ENCODE results near the gene CYP4F11. TPM values are rescaled to one million over a fixed set of nuclear protein-coding genes. Genes with fewer than 3 reads are reported as not detected.

CYP4F11 gene
- total RNA-seq, 2 donors from 2014 or later: 12.7 to 20.8 TPM

- H3K36me3 ChIP-seq: no peaks in the 10 kb centered on the region
- H3K27ac ChIP-seq: no peak overlapping the region
- no peaks in the 10 kb centered on the region for H3K4me1 ChIP-seq (replicated peaks)
- 29% methylated on average over 5 of the region's 5 CpGs for WGBS
- no peaks in the 10 kb centered on the region for H3K27me3 ChIP-seq (replicated peaks; ENCODE audit: insufficient read depth)
- no peak for DNase-seq (ENCODE audit: low spot score)
- no peaks in the 10 kb centered on the region for H3K9me3 ChIP-seq
- TF ChIP-seq CTCF (IDR thresholded peaks at IDR 0.05) (no peak), POLR2A (IDR thresholded peaks at IDR 0.05) (no peak), POLR2AphosphoS5 (IDR thresholded peaks at IDR 0.05) (no peak)
- intact Hi-C loops (cut with DNase I): no loop called here
- H3K4me3 ChIP-seq: no peak overlapping the region
Measured at GRCh38 chr19:15866636-15867035, 67.7 kb downstream of the CYP4F11 start.

- H3K36me3 ChIP-seq: no peaks in the 10 kb centered on the region
- no peaks in the 10 kb centered on the region for H3K9me3 ChIP-seq
- WGBS: 59% methylated on average over 5 of the region's 5 CpGs
- TF ChIP-seq POLR2A (IDR thresholded peaks at IDR 0.05) (no peak), POLR2AphosphoS5 (IDR thresholded peaks at IDR 0.05) (no peak), CTCF (IDR thresholded peaks at IDR 0.05) (no peak)
- H3K4me1 ChIP-seq (replicated peaks): no peaks in the 10 kb centered on the region
- no peak overlapping the region for H3K27ac ChIP-seq
- DNase-seq (ENCODE audit: low spot score): no peak
- no peak overlapping the region for H3K4me3 ChIP-seq
- intact Hi-C loops (cut with DNase I): no loop called here
- H3K27me3 ChIP-seq (replicated peaks; ENCODE audit: insufficient read depth): no peaks in the 10 kb centered on the region
Measured at GRCh38 chr19:15864824-15865223, 69.5 kb downstream of the CYP4F11 start.

- WGBS: 91% methylated on average over 8 of the region's 8 CpGs
- intact Hi-C loops (cut with DNase I): no loop called here
- Histone ChIP-seq H3K4me1 (replicated peaks) (no peaks in the 10 kb centered on the region), H3K27ac (no peak overlapping the region), H3K36me3 (no peaks in the 10 kb centered on the region), H3K4me3 (no peak overlapping the region), H3K9me3 (no peaks in the 10 kb centered on the region), H3K27me3 (replicated peaks; ENCODE audit: insufficient read depth) (no peaks in the 10 kb centered on the region)
- no peak for DNase-seq (ENCODE audit: low spot score)
- TF ChIP-seq CTCF (IDR thresholded peaks at IDR 0.05) (no peak), POLR2A (IDR thresholded peaks at IDR 0.05) (no peak), POLR2AphosphoS5 (IDR thresholded peaks at IDR 0.05) (no peak)
Measured at GRCh38 chr19:15863272-15863671, 71.1 kb downstream of the CYP4F11 start.

- Histone ChIP-seq H3K4me3 (no peak overlapping the region), H3K9me3 (no peaks in the 10 kb centered on the region), H3K4me1 (replicated peaks) (no peaks in the 10 kb centered on the region), H3K27ac (no peak overlapping the region), H3K36me3 (no peaks in the 10 kb centered on the region), H3K27me3 (replicated peaks; ENCODE audit: insufficient read depth) (no peaks in the 10 kb centered on the region)
- no peak for DNase-seq (ENCODE audit: low spot score)
- intact Hi-C loops (cut with DNase I): no loop called here
- 68% methylated on average over 7 of the region's 7 CpGs for WGBS
- TF ChIP-seq POLR2AphosphoS5 (IDR thresholded peaks at IDR 0.05) (no peak), CTCF (IDR thresholded peaks at IDR 0.05) (no peak), POLR2A (IDR thresholded peaks at IDR 0.05) (no peak)
Measured at GRCh38 chr19:15862444-15862843, 71.9 kb downstream of the CYP4F11 start.

Small RNA genes within 50 kb of the gene (small RNA-seq; reads per million reads assigned to genes)
- 0 reads per million in 2 donors for gene CYP4F36P

Other genes with a start within 250 kb of the CYP4F11 start
- gene OR10H2, start 206.5 kb downstream of the CYP4F11 start, total RNA-seq: not detected
- not detected for gene OR10H3, start 196.5 kb downstream of the CYP4F11 start, total RNA-seq
- not detected for gene OR10H5, start 146.9 kb downstream of the CYP4F11 start, total RNA-seq
- under 1 TPM; 0.64 to 0.97 TPM for gene OR10H1, start 118.9 kb downstream of the CYP4F11 start, total RNA-seq
- gene CYP4F2, start 36.5 kb downstream of the CYP4F11 start, total RNA-seq: 10 to 100 TPM; 16.4 to 22.5 TPM
- not detected for gene OR10H4, start 14.5 kb upstream of the CYP4F11 start, total RNA-seq
- 100 to 1,000 TPM; 379 TPM for gene TPM4, start 142.0 kb upstream of the CYP4F11 start, total RNA-seq
- gene RAB8A, start 177.4 kb upstream of the CYP4F11 start, total RNA-seq: 10 to 100 TPM; 67.8 to 70.5 TPM
- gene HSH2D, start 209.2 kb upstream of the CYP4F11 start, total RNA-seq: 10 to 100 TPM; 12.6 to 13.5 TPM
- not detected for gene CIB3, start 239.0 kb upstream of the CYP4F11 start, total RNA-seq

Measured in prostate gland (tissue), 2 donors.